Subcutaneous adipose tissue (tissue), 4 donors: ENCODE data around the gene SLC38A6. TPM values are rescaled to one million over a fixed set of nuclear protein-coding genes. Genes with fewer than 3 reads are reported as not detected.

Experiments
- CTCF ChIP-seq: fragments of 450-650 bp; IDR thresholded peaks from one replicate; pipeline ENCODE4 v1.5.1; 2016; ENCODE audit warnings: low read depth, mild to moderate bottlenecking, control low read depth, antibody characterized with exemption, moderate library complexity
- total RNA-seq, 4 donors: library from RNA; depleted of rRNA; stranded (reverse); fragments of >200 nt; gene quantifications; one replicate each; pipeline ENCODE4 v1.1.0, GENCODE V29; 2016

Gene SLC38A6
- total RNA-seq, 4 donors from 2014 or later: 20.3 to 98.6 (median 46.3) TPM

DNA sequence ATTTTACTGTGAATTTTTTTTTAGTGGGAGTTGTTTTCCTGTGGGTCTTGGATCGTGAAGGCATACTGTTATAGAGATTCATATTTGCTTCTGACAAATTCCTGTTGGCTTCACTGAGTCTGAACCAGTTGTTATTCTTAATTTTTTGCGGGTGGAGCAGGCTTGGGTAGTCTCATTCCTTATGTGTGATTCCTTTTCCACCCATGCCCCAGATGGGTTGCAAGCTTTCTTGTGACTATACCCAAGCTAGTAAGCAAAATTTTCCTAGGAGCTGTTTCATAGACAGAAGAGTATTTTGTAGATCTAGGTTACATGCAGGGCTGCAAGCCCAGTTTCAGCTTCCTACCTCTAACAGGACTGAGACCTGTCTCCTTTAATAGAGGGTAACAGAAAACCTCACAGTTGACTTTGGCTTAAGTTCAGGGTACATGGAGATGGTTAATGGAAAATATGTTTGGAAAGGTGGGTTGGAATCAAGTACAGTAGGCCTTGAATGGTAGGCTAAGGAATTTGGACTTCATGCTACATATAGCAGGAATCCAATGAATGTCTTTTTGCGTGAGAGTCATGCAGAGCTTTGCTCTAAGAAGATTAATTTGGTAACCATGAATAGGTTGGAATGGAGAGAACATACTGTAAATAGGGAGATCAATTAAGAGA, 29.1 kb upstream of the SLC38A6 start:
- no peak for TF ChIP-seq CTCF

GRCh38 chr14:60956202-60956601, 24.8 kb upstream of the SLC38A6 start:
- no peak for TF ChIP-seq CTCF

- no peak for TF ChIP-seq CTCF
These were observed 24.4 kb upstream of the SLC38A6 start for GRCh38 chr14:60956632-60957031.

DNA sequence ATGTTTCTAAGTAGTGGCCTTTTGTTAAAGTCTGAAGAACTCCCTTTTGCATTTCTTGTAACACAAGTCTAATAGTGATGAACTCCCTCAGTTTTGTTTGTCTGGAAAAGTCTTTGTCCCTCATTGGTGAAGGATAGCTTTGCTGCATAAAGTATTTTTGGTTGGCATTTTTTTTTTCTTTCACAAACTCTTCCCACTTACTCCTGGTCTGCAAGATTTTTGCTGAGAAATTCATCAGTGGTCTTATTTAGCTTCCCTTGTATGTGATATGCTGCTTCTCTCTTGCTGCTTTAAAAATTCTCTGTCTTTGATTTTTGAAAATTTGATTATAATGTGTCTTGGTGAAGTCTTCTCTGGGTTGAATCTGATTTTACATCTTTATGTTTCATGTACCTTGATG, 22.9 kb upstream of the SLC38A6 start:
- TF ChIP-seq CTCF: no peak

DNA sequence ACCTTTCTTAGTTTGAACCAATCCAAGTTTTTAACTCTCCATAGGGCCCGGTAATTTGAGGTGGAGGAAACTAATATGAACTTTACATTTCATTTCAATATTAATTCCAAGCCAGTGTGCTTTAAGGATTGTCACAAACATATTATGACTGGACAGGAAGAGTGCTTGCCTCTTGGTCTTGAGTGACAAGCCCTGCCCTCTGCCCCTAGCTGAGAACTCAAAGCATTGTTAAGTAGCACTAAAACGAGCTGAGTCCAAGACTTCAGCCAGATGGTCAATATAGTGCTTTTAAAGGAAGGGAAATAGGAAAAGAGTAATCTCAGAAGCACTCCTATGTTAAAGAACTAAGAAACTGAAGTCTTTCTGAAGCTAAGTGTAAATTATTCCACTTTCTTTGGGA, 17.3 kb upstream of the SLC38A6 start:
- no peak for TF ChIP-seq CTCF

DNA sequence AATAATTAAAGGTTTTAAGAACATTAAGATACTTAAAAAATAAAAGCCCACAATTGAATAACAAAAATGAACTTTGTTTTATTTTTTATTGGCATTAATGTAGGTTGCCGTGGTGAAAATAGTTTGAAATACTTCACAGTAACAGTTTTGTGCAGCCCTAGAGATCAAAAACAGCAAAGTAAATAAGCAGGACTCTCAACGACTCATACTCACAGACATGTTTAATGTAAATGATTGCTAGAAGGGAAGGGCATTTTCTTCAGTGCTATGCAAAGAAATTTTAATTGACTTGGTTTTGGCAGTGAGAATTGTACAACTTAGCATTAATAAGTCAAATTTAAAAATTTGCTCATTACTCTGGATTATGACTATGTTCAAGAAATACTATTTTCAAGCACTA, 16.1 kb upstream of the SLC38A6 start:
- no peak for TF ChIP-seq CTCF

- no peak for TF ChIP-seq CTCF
These were observed 15.6 kb upstream of the SLC38A6 start for GRCh38 chr14:60965402-60965801.
